Activated T-helper 17 cell treated with anti-CD3 and anti-CD28 coated beads, Interleukin-2, amount 50 U/mL, for 72 hours (primary cell): ENCODE results near the gene UBP1. TPM values are rescaled to one million over a fixed set of nuclear protein-coding genes. Genes with fewer than 3 reads are reported as not detected.
"Not testable (repeated sequence)": the region's sequence is repeated elsewhere in the genome, so short reads cannot be mapped to it uniquely, and the experiment has no call there.

Experiments
- ATAC-seq: fragments of 150-1000 bp; cut with Tn5 transposase; replicated peaks from 2 replicates; pipeline ENCODE4 v1.10.0; 2021; ENCODE audit warnings: mild to moderate bottlenecking, moderate library complexity
- H3K27ac Mint-ChIP-seq: one replicate; pipeline ENCODE4 v1.8.0; 2022; ENCODE audit warnings: mixed read lengths
- H3K27me3 Mint-ChIP-seq: one replicate; pipeline ENCODE4 v1.8.0; 2022; ENCODE audit warnings: mixed read lengths
- H3K36me3 Mint-ChIP-seq: one replicate; pipeline ENCODE4 v1.8.0; 2022; ENCODE audit warnings: low read depth, mild to moderate bottlenecking, mixed read lengths
- H3K4me1 Mint-ChIP-seq: one replicate; pipeline ENCODE4 v1.8.0; 2022; ENCODE audit warnings: mixed read lengths
- H3K4me3 Mint-ChIP-seq: one replicate; pipeline ENCODE4 v1.8.0; 2022; ENCODE audit warnings: mild to moderate bottlenecking, mixed read lengths
- H3K9me3 Mint-ChIP-seq: one replicate; pipeline ENCODE4 v1.8.0; 2022; ENCODE audit warnings: mixed read lengths
- total RNA-seq, 2 donors: library from RNA; stranded (reverse); gene quantifications; one replicate each; pipeline ENCODE4 v1.2.3, GENCODE V29; 2022

Gene UBP1
- total RNA-seq, 2 donors from 2014 or later, result 47.7 to 79.3 TPM

- Mint-ChIP-seq H3K4me1 (no peaks in the 10 kb centered on the region), H3K27ac (no peak overlapping the region), H3K36me3 (no peaks in the 10 kb centered on the region), H3K4me3 (no peak overlapping the region), H3K27me3 (peaks cover 6% of the 10 kb centered on the region), H3K9me3 (no peaks in the 10 kb centered on the region)
- ATAC-seq, result no peak
Observed at GRCh38 chr3:33358172-33358781, 81.9 kb downstream of the UBP1 start.

GRCh38 chr3:33355611-33356010 is 84.6 kb downstream of the UBP1 start:
- ATAC-seq, result no peak
- Mint-ChIP-seq H3K4me1 (no peaks in the 10 kb centered on the region), H3K4me3 (no peak overlapping the region), H3K27ac (no peak overlapping the region), H3K9me3 (no peaks in the 10 kb centered on the region), H3K27me3 (peaks cover 6% of the 10 kb centered on the region), H3K36me3 (no peaks in the 10 kb centered on the region)

- Mint-ChIP-seq H3K4me1 (no peaks in the 10 kb centered on the region), H3K27ac (no peak overlapping the region), H3K4me3 (no peak overlapping the region), H3K9me3 (no peaks in the 10 kb centered on the region), H3K36me3 (no peaks in the 10 kb centered on the region), H3K27me3 (no peaks in the 10 kb centered on the region)
- no peak for ATAC-seq
Observed at GRCh38 chr3:33339758-33340157, 100.4 kb downstream of the UBP1 start.

GRCh38 chr3:33338936-33339465 is 101.2 kb downstream of the UBP1 start:
- not testable (repeated sequence) for H3K4me1 Mint-ChIP-seq, H3K27me3 Mint-ChIP-seq, H3K27ac Mint-ChIP-seq, H3K36me3 Mint-ChIP-seq, H3K4me3 Mint-ChIP-seq, H3K9me3 Mint-ChIP-seq, ATAC-seq

Other genes with a start within 250 kb of the UBP1 start
- not detected for gene SUSD5, start 221.6 kb downstream of the UBP1 start, total RNA-seq
- gene FBXL2, start 163.0 kb downstream of the UBP1 start, total RNA-seq, result under 1 TPM; 0.08 to 0.11 TPM